Hematopoietic multipotent progenitor cell treated with erythropoietin and hydrocortisone succinate and interleukin-3 and kit ligand, for 8 days (in vitro differentiated cells): ENCODE data around the gene MED22.
"Not testable (repeated sequence)": the region's sequence is repeated elsewhere in the genome, so short reads cannot be mapped to it uniquely, and the experiment has no call there.

Source experiments
- DNase-seq: peaks from one replicate; pipeline ENCODE4 v3.0.0-alpha.2; 2015

MED22 gene

DNA sequence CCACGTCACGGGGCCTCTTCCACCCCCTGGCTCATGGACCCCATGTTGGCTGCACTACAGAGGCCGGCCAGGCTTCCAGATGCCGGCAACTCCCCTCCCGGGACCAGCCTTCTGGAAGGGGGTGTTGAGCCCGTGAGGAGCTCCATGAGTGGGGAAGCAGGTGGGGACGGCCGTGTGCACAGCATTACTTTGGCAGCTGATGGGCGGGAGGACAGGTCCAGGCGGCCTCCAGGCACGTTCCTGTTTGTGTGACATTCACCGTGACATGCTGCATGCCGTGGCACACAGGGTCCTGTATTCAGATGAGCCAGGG, 43.8 kb downstream of the MED22 start:
- DNase-seq: no peak

DNA sequence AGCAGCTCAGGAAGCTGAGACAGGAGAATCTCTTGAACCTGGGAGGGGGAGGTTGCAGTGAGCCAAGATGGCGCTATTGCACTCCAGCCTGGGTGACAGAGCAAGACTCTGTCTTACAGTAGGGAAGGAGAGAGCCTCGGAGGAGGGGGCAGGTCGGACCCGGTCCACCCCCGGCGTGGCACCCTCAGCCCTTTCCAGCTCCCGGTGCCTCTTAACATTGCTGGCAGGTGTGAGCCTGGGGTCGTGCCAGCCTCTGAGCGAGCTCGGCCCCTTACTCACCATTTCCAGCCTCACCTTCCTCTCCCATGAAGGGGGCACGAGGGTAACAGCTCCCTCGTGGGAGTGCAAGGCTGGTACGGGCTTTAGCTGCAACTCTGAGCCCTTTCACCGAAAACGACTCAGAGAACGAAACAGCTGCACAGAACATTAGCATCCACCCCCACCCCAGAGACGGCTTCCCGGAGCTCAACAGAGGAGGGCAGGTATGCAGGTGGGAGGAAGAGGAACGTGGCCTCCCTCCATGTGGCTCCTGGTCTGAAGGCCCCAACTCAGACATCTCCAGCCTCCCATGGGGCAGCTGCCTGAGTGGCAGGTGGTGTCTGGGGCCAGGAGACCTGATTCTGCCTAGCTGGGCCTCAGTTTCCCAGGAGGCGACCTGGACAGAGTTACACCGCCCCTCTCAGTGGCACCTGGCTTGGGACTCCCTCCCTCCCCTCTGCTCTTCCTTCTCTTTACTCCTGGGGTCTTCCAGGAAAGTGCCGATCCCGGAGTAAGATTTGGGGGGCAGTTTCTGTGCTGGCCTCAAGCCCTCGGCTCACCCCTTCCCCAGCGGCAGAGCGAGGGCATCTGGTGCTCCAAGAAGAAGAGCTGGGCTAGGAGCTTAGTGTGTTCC, 44.4 kb downstream of the MED22 start:
- DNase-seq: no peak

DNA sequence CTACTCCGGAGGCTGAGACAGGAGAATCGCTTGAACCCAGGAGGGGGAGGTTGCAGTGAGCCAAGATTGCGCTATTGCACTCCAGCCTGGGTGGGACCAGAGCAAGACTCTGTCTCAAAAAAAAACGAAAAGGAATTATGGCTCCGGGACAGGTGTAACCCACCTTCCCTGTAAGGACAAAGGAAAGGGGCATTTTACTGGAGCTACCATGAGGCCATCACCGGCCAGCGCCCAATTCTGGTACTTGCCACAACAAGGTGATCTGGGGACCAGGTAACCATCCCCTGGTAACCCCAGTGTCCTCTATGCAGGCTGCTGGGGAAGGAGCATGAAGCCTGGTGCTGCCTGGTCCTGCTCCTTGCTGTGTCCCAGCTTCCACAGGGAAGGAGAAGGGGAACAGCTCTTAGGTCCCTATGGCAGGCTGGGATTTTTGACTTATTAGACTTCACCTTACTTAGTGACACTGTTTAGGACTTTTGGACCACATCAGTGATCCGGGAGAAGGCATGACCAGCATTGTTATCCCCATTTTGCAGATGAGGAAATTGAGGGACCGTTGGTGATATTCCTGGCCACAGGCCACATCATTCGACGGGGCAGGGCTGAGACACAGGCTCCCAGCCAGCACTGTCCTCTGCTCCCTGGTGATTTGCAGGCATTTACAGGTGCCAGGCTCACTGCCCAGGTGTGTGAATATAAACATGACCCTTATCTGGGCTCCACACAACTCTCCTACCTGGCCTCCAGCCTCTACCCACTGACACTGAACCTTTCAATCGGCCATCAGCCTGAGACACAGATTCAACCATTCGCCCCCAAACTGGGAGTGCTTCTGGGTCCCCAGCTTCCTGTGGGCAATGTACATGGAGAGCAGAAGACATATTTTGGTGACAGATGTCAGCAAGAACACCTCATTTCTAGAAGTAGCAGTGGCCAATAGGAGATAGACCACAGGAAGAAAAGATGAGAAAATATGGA, 46.4 kb downstream of the MED22 start:
- no peak for DNase-seq

DNA sequence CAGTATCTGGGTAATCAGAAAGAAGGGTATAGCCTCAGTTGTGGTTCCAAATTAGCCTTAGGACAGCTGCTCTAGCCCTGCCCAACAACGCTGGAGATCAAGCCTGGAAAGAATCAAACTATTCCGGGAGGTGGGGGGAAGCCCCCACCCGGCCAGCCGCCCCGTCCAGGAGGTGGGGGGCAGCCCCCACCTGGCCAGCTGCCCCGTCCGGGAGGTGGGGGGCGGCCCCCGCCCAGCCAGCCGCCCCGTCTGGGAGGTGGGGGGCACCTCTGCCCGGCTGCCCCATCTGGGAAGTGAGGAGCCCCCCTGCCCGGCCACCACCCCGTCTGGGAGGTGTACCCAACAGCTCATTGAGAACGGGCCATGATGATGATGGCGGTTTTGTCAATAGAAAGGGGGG, 47.9 kb downstream of the MED22 start:
- DNase-seq: not testable (repeated sequence)

DNA sequence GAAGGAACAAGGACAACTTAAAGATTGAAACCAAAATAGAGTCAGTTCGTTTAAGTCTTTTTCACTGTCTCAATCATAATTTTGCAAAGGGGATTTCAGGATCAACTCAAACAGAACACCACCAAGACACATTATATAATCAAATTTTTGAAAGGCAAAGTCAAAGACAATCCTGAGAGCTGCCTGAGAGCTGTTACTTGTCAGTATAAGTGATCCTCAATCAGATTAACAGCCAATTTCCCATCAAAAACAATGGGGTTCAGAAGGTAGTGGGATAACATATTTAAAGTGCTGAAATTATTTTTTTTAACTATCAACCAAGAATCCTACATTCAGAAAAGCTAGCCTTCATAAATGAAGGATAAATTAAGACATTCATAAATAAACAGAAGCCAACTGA, 53.7 kb downstream of the MED22 start:
- no peak for DNase-seq

DNA sequence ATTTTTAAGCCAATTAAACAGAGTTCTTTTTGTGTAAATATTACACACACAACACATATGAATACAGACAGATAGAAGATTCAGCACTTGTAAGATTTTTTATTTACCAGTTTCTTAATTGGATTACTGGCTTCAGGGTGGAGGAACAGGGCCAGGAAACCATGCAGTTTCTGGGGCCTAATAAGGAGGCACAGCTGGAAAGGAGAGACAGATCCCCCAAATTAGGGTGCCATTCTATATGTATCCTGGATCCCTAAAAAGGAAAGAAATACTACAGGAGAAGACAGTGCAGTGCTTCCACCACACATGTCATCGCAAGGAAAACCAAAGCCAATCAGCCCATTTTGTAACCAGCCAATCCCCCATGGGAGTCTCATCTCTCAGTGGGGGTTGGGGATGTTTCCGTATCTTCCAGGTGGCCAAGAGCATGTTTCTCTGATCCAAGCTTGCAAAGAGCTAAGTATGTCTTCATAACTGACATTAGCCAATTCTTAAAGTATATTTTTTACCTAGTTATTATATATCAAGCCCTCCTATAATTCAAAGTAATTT, 57.1 kb downstream of the MED22 start:
- no peak for DNase-seq
